Measurements from ENCODE around the gene DTX2.
"Not testable (repeated sequence)": the region's sequence is repeated elsewhere in the genome, so short reads cannot be mapped to it uniquely, and the experiment has no call there.

Gene DTX2

GRCh38 chr7:76505168-76506080 lies 43.9 kb downstream of the DTX2 start:
- peaks cover 52% of the 10 kb centered on the region for H3K36me3 ChIP-seq
- no peaks in the 10 kb centered on the region for H3K9me3 ChIP-seq
- no peak overlapping the region for H3K4me2 ChIP-seq
- TF ChIP-seq Cebpa-rat (IDR thresholded peaks at IDR 0.05) = no peak
- H3K27me3 ChIP-seq = no peaks in the 10 kb centered on the region
- H3K27ac ChIP-seq = no peak overlapping the region
- peaks cover 8% of the 10 kb centered on the region for H3K4me1 ChIP-seq
- H3K9ac ChIP-seq = no peak overlapping the region
- H4K20me1 ChIP-seq = no peaks in the 10 kb centered on the region
- H3K4me3 ChIP-seq = no peak overlapping the region

- H3K4me1 ChIP-seq = peaks cover 10% of the 10 kb centered on the region
- H3K36me3 ChIP-seq = peaks cover 48% of the 10 kb centered on the region
- no peak overlapping the region for H3K9ac ChIP-seq
- H3K4me2 ChIP-seq = no peak overlapping the region
- no peaks in the 10 kb centered on the region for H3K9me3 ChIP-seq
- H3K27ac ChIP-seq = no peak overlapping the region
- no peaks in the 10 kb centered on the region for H3K27me3 ChIP-seq
- TF ChIP-seq Cebpa-rat (IDR thresholded peaks at IDR 0.05) = no peak
- H4K20me1 ChIP-seq = no peaks in the 10 kb centered on the region
- no peak overlapping the region for H3K4me3 ChIP-seq
These were observed 44.6 kb downstream of the DTX2 start for GRCh38 chr7:76506081-76506440.

- not testable (repeated sequence) for H3K27ac ChIP-seq, H4K20me1 ChIP-seq, H3K9me3 ChIP-seq, H3K4me3 ChIP-seq, H3K27me3 ChIP-seq, H3K4me2 ChIP-seq, H3K9ac ChIP-seq
- Histone ChIP-seq H3K36me3 (peaks cover 46% of the 10 kb centered on the region), H3K4me1 (peaks cover 10% of the 10 kb centered on the region)
These were observed 45.1 kb downstream of the DTX2 start for GRCh38 chr7:76506643-76507042.

GRCh38 chr7:76507723-76508406 lies 46.4 kb downstream of the DTX2 start:
- no peak overlapping the region for H3K4me3 ChIP-seq
- TF ChIP-seq Cebpa-rat (IDR thresholded peaks at IDR 0.05) = no peak
- H3K9ac ChIP-seq = no peak overlapping the region
- no peak overlapping the region for H3K27ac ChIP-seq
- peaks cover 36% of the 10 kb centered on the region for H3K36me3 ChIP-seq
- H3K27me3 ChIP-seq = no peaks in the 10 kb centered on the region
- H3K9me3 ChIP-seq = no peaks in the 10 kb centered on the region
- no peak overlapping the region for H3K4me2 ChIP-seq
- H3K4me1 ChIP-seq = peaks cover 14% of the 10 kb centered on the region
- no peaks in the 10 kb centered on the region for H4K20me1 ChIP-seq

- Histone ChIP-seq H3K27ac (no peak within 1 kb of the TSS), H3K9ac (no peak within 1 kb of the TSS; the same call in 1 of the 2 replicates), H3K4me1 (peaks cover 36% of the 10 kb centered on the region), H4K20me1 (no peaks in the 10 kb centered on the region), H3K4me2 (no peak within 1 kb of the TSS), H3K9me3 (no peaks in the 10 kb centered on the region), H3K27me3 (no peaks in the 10 kb centered on the region), H3K4me3 (no peak within 1 kb of the TSS), H3K36me3 (peaks cover 30% of the 10 kb centered on the region)
- TF ChIP-seq Cebpa-rat (IDR thresholded peaks at IDR 0.05) = no peak
These were observed 48.7 kb downstream of the DTX2 start, which contains the start of gene UPK3B for GRCh38 chr7:76509931-76510877. TSS of gene UPK3B (plus strand) at chr7:76510552. CDS start at chr7:76510653, 101 bp downstream.

GRCh38 chr7:76511200-76511910 lies 49.8 kb downstream of the DTX2 start:
- H3K36me3 ChIP-seq = peaks cover 18% of the 10 kb centered on the region
- H3K9ac ChIP-seq, H3K4me3 ChIP-seq, H4K20me1 ChIP-seq, H3K9me3 ChIP-seq, H3K27me3 ChIP-seq, H3K4me2 ChIP-seq, H3K27ac ChIP-seq: not testable (repeated sequence)
- peaks cover 37% of the 10 kb centered on the region for H3K4me1 ChIP-seq

- not testable (repeated sequence) for H3K36me3 ChIP-seq, H3K9me3 ChIP-seq, H3K27me3 ChIP-seq, H3K9ac ChIP-seq, H3K4me3 ChIP-seq, H4K20me1 ChIP-seq
- Histone ChIP-seq H3K4me2 (peak overlapping the region; percentile 75), H3K4me1 (peaks cover 37% of the 10 kb centered on the region), H3K27ac (peak overlapping the region; percentile 66; the same call in 1 of the 2 replicates)
These were observed 50.7 kb downstream of the DTX2 start for GRCh38 chr7:76511911-76512885.

Data from BLaER1 (cell line).